Neural cell (in vitro differentiated cells): ENCODE results near the gene SCN1A. TPM values are rescaled to one million over a fixed set of nuclear protein-coding genes. Genes with fewer than 3 reads are reported as not detected.

ENCODE experiments used
- H2AFZ ChIP-seq: fragments of 200-600, 300-800 bp; sonication (generic), shearing (Covaris generic); 2 replicates; pipeline ENCODE4 v1.6.0; 2014; ENCODE audit warnings: low read depth, mild to moderate bottlenecking, antibody characterized with exemption, low read length, moderate library complexity
- H3F3A ChIP-seq: fragments of 200-600 bp; shearing (Covaris generic); 2 replicates; pipeline ENCODE4 v1.6.1; 2016; ENCODE audit warnings: mild to moderate bottlenecking, moderate library complexity, mixed read lengths, antibody characterized with exemption, low read length; ENCODE audit not compliant: insufficient read depth, poor library complexity, severe bottlenecking
- H3K27ac ChIP-seq: fragments of 200-600, 300-800 bp; sonication (generic), shearing (Covaris generic); 2 replicates; pipeline ENCODE4 v1.5.1; 2014; ENCODE audit warnings: mild to moderate bottlenecking, low read length, moderate library complexity
- H3K27me3 ChIP-seq: fragments of 300-800, 200-600 bp; sonication (generic), shearing (Covaris generic); 2 replicates; pipeline ENCODE4 v1.6.0; 2014; ENCODE audit warnings: mild to moderate bottlenecking, low read depth, low read length, moderate library complexity; ENCODE audit not compliant: insufficient read depth
- H3K36me3 ChIP-seq: fragments of 300-800, 200-600 bp; sonication (generic), shearing (Covaris generic); 2 replicates; pipeline ENCODE4 v1.5.1; 2014; ENCODE audit warnings: mild to moderate bottlenecking, antibody characterized with exemption, low read length, moderate library complexity; ENCODE audit not compliant: insufficient read depth
- H3K4me2 ChIP-seq: fragments of 300-800, 200-600 bp; sonication (generic), shearing (Covaris generic); 2 replicates; pipeline ENCODE4 v1.6.0; 2014; ENCODE audit warnings: mild to moderate bottlenecking, low read length
- H3K4me3 ChIP-seq: fragments of 300-800, 200-600 bp; sonication (generic), shearing (Covaris generic); 2 replicates; pipeline ENCODE4 v1.5.1; 2014; ENCODE audit warnings: mild to moderate bottlenecking, low read length, moderate library complexity
- H3K79me2 ChIP-seq: fragments of 200-600 bp; shearing (Covaris generic); replicated peaks from 2 replicates; pipeline ENCODE4 v1.6.0; 2014; ENCODE audit warnings: mild to moderate bottlenecking, low read length, moderate library complexity; ENCODE audit not compliant: insufficient read depth
- H3K9ac ChIP-seq: fragments of 300-800, 200-600 bp; sonication (generic), shearing (Covaris generic); 2 replicates; pipeline ENCODE4 v1.6.1; 2016; ENCODE audit warnings: mild to moderate bottlenecking, low read length, mixed read lengths
- H3K9me2 ChIP-seq: fragments of 200-600 bp; shearing (Covaris generic); 2 replicates; pipeline ENCODE4 v1.6.1; 2016; ENCODE audit warnings: mild to moderate bottlenecking, low read length, mixed read lengths; ENCODE audit not compliant: insufficient read depth
- H3K9me3 ChIP-seq: fragments of 200-600, 300-800 bp; sonication (generic), shearing (Covaris generic); 2 replicates; pipeline ENCODE4 v1.6.1; 2016; ENCODE audit warnings: mild to moderate bottlenecking, mixed run types, low read length, moderate library complexity, mixed read lengths
- H4K20me1 ChIP-seq: fragments of 200-600 bp; shearing (Covaris generic); 2 replicates; pipeline ENCODE4 v1.6.1; 2016; ENCODE audit warnings: mild to moderate bottlenecking, mixed run types; ENCODE audit not compliant: insufficient read depth
- CTCF ChIP-seq: fragments of 450-650 bp; IDR thresholded peaks from 2 replicates; pipeline ENCODE4 v1.5.1; 2014; ENCODE audit warnings: antibody characterized with exemption, mild to moderate bottlenecking, moderate library complexity; ENCODE audit not compliant: poor library complexity, severe bottlenecking
- EP300 ChIP-seq: fragments of 450-650 bp; conservative IDR thresholded peaks from 2 replicates; pipeline ENCODE4 v1.6.1; 2014; ENCODE audit warnings: antibody characterized with exemption, mild to moderate bottlenecking, moderate library complexity; ENCODE audit not compliant: poor library complexity, severe bottlenecking
- EZH2 ChIP-seq: fragments of 200-600, 300-800 bp; shearing (Covaris generic), sonication (generic); IDR thresholded peaks from 2 replicates; pipeline ENCODE4 v1.6.1; 2014; ENCODE audit warnings: antibody characterized with exemption, low read length, borderline replicate concordance, mild to moderate bottlenecking; ENCODE audit not compliant: insufficient read depth, poor library complexity, severe bottlenecking
- MXI1 ChIP-seq: fragments of 450-650 bp; conservative IDR thresholded peaks from 2 replicates; pipeline ENCODE4 v1.6.1; 2014; ENCODE audit warnings: antibody characterized with exemption, mild to moderate bottlenecking; ENCODE audit not compliant: poor library complexity, severe bottlenecking
- POLR2AphosphoS5 ChIP-seq: IDR thresholded peaks from 2 replicates; pipeline ENCODE4 v1.6.1; 2012
- RAD21 ChIP-seq: fragments of 450-650 bp; conservative IDR thresholded peaks from 2 replicates; pipeline ENCODE4 v1.6.1; 2014; ENCODE audit warnings: antibody characterized with exemption, mild to moderate bottlenecking, moderate library complexity
- REST ChIP-seq: IDR thresholded peaks from 2 replicates; pipeline ENCODE4 v1.6.1; 2012; ENCODE audit warnings: borderline replicate concordance
- SMC3 ChIP-seq: fragments of 450-650 bp; conservative IDR thresholded peaks from 2 replicates; pipeline ENCODE4 v1.6.1; 2014; ENCODE audit warnings: antibody characterized with exemption, mild to moderate bottlenecking, moderate library complexity; ENCODE audit not compliant: poor library complexity
- TAF1 ChIP-seq: IDR thresholded peaks from 2 replicates; pipeline ENCODE4 v1.6.1; 2012; ENCODE audit warnings: low read depth
- polyA plus RNA-seq: library from polyadenylated mRNA; depleted of rRNA; stranded (reverse); fragments of >200 nt; gene quantifications from 2 replicates; pipeline ENCODE4 v1.2.3, GENCODE V29; 2014

The SCN1A gene
- polyA plus RNA-seq, 1 donor from 2014 or later: 1.0 TPM

GRCh38 chr2:166091439-166091838 is 36.4 kb downstream of the SCN1A start:
- no peaks in the 10 kb centered on the region for H3K79me2 ChIP-seq
- no peak for TF ChIP-seq POLR2AphosphoS5
- no peak for TF ChIP-seq EP300
- TF ChIP-seq TAF1: no peak
- TF ChIP-seq EZH2: no peak
- TF ChIP-seq CTCF: no peak
- TF ChIP-seq SMC3: no peak
- no peak for TF ChIP-seq REST
- TF ChIP-seq MXI1: no peak
- no peak for TF ChIP-seq RAD21
- no peak overlapping the region for H3K4me2 ChIP-seq
- no peak overlapping the region for H2AFZ ChIP-seq
- H3K36me3 ChIP-seq: no peaks in the 10 kb centered on the region
- H3K9ac ChIP-seq: no peak overlapping the region
- H3K4me3 ChIP-seq: no peak overlapping the region
- no peak overlapping the region for H3K27ac ChIP-seq
- no peaks in the 10 kb centered on the region for H3K27me3 ChIP-seq
- H3K9me2 ChIP-seq: no peaks in the 10 kb centered on the region
- H3K9me3 ChIP-seq: no peaks in the 10 kb centered on the region
- no peaks in the 10 kb centered on the region for H3F3A ChIP-seq
- no peaks in the 10 kb centered on the region for H4K20me1 ChIP-seq

GRCh38 chr2:166090908-166091307 is 36.9 kb downstream of the SCN1A start:
- no peak overlapping the region for H3K4me2 ChIP-seq
- H3K79me2 ChIP-seq: no peaks in the 10 kb centered on the region
- no peaks in the 10 kb centered on the region for H3K9me2 ChIP-seq
- H3K9ac ChIP-seq: no peak overlapping the region
- H3K36me3 ChIP-seq: no peaks in the 10 kb centered on the region
- no peak overlapping the region for H3K27ac ChIP-seq
- H3K27me3 ChIP-seq: no peaks in the 10 kb centered on the region
- H4K20me1 ChIP-seq: no peaks in the 10 kb centered on the region
- no peak overlapping the region for H2AFZ ChIP-seq
- no peaks in the 10 kb centered on the region for H3F3A ChIP-seq
- no peak overlapping the region for H3K4me3 ChIP-seq
- H3K9me3 ChIP-seq: no peaks in the 10 kb centered on the region
- TF ChIP-seq CTCF (no peak), EP300 (no peak), SMC3 (no peak), EZH2 (no peak), POLR2AphosphoS5 (no peak), TAF1 (no peak), RAD21 (no peak), MXI1 (no peak), REST (no peak)
